ENCODE results near the gene KRT7. TPM values are rescaled to one million over a fixed set of nuclear protein-coding genes. Genes with fewer than 3 reads are reported as not detected.

Gene KRT7
- total RNA-seq, 3 donors from 2014 or later: 1.0 to 6.4 (median 1.7) TPM

- Histone ChIP-seq H3K4me3 (no peak overlapping the region), H3K4me1 (ENCODE audit: low read depth) (peaks cover 10% of the 10 kb centered on the region), H3K9me3 (no peaks in the 10 kb centered on the region), H3K36me3 (ENCODE audit: low read depth) (no peaks in the 10 kb centered on the region)
- ATAC-seq: peak; percentile 67
- intact Hi-C loops (cut with DNase I, micrococcal nuclease): no loop called here
- no peak for TF ChIP-seq CTCF (IDR thresholded peaks at IDR 0.05)
- DNase-seq: no peak
Observed at GRCh38 chr12:52246720-52247621, 13.9 kb downstream of the KRT7 start.

GRCh38 chr12:52247622-52248540 lies 14.8 kb downstream of the KRT7 start:
- peaks cover 10% of the 10 kb centered on the region for H3K4me1 ChIP-seq (ENCODE audit: low read depth)
- DNase-seq (no peak), ATAC-seq (no peak)
- no peaks in the 10 kb centered on the region for H3K36me3 ChIP-seq (ENCODE audit: low read depth)
- intact Hi-C loops (cut with DNase I, micrococcal nuclease): no loop called here
- H3K4me3 ChIP-seq: no peak overlapping the region
- no peak for TF ChIP-seq CTCF (IDR thresholded peaks at IDR 0.05)
- H3K9me3 ChIP-seq: no peaks in the 10 kb centered on the region

- ATAC-seq: no peak
- no peaks in the 10 kb centered on the region for H3K36me3 ChIP-seq (ENCODE audit: low read depth)
- no peak overlapping the region for H3K4me3 ChIP-seq
- H3K9me3 ChIP-seq: no peaks in the 10 kb centered on the region
- DNase-seq: no peak
- no peak for TF ChIP-seq CTCF (IDR thresholded peaks at IDR 0.05)
- intact Hi-C loops (cut with DNase I, micrococcal nuclease): no loop called here
- peaks cover 6% of the 10 kb centered on the region for H3K4me1 ChIP-seq (ENCODE audit: low read depth)
Observed at GRCh38 chr12:52248541-52249461, 15.8 kb downstream of the KRT7 start.

- DNase-seq (no peak), ATAC-seq (no peak)
- Histone ChIP-seq H3K36me3 (ENCODE audit: low read depth) (no peaks in the 10 kb centered on the region), H3K4me1 (ENCODE audit: low read depth) (no peaks in the 10 kb centered on the region), H3K9me3 (no peaks in the 10 kb centered on the region), H3K4me3 (no peak overlapping the region)
- no peak for TF ChIP-seq CTCF (IDR thresholded peaks at IDR 0.05)
- intact Hi-C loops (cut with DNase I, micrococcal nuclease): no loop called here
Observed at GRCh38 chr12:52249511-52250047, 16.5 kb downstream of the KRT7 start.
